Peyer's patch (tissue), 4 donors: ENCODE results near the gene TMEM222. TPM values are rescaled to one million over a fixed set of nuclear protein-coding genes. Genes with fewer than 3 reads are reported as not detected.

Experiments used
- DNase-seq, 3 donors: peaks; one replicate each; pipeline ENCODE4 v3.0.0-alpha.2; 2017 to 2019
- H3K27ac ChIP-seq, 4 donors: fragments of 200-600 bp; sonication (generic); one replicate each; pipeline ENCODE4 v1.5.1; 2016 to 2019
- H3K27me3 ChIP-seq, 2 donors: fragments of 200-600 bp; sonication (generic); one replicate each; pipeline ENCODE4 v1.5.1; 2019
- H3K36me3 ChIP-seq, 3 donors: fragments of 200-600 bp; sonication (generic); one replicate each; pipeline ENCODE4 v1.5.1; 2016 to 2019
- H3K4me1 ChIP-seq, 4 donors: fragments of 200-600 bp; sonication (generic); one replicate each; pipeline ENCODE4 v1.5.1; 2016 to 2019
- H3K4me3 ChIP-seq, 4 donors: fragments of 200-600 bp; sonication (generic); 1 replicate in 3 of 4; 2 replicates in 1 of 4; pipeline ENCODE4 v1.5.1; 2016 to 2019; ENCODE audit warnings: mild to moderate bottlenecking in 1 of 4
- H3K9me3 ChIP-seq, 4 donors: fragments of 200-600 bp; sonication (generic); one replicate each; pipeline ENCODE4 v1.5.1; 2016 to 2019; ENCODE audit warnings: mild to moderate bottlenecking in 1 of 4
- CTCF ChIP-seq, 6 experiments: fragments of 450-650 bp in 4 of 6; fragments of 200-600 bp in 2 of 6; sonication (generic) in 1 of 6; IDR thresholded peaks; one replicate each; pipeline ENCODE4 v1.5.1; 2017 to 2019; ENCODE audit warnings: antibody characterized with exemption in 6 of 6, mild to moderate bottlenecking in 3 of 6, moderate library complexity in 1 of 6
- POLR2A ChIP-seq, 2 donors: fragments of 450-650 bp; IDR thresholded peaks; one replicate each; pipeline ENCODE4 v1.5.1; 2017; ENCODE audit warnings: antibody characterized with exemption in 2 of 2, mild to moderate bottlenecking in 2 of 2, moderate library complexity in 2 of 2
- total RNA-seq, 4 donors: library from RNA; depleted of rRNA; stranded (reverse); fragments of >200 nt; gene quantifications; one replicate each; pipeline ENCODE4 v1.1.0, GENCODE V29; 2016

The TMEM222 gene
- total RNA-seq, 4 donors from 2014 or later = 9.9 to 30.8 (median 25.4) TPM

GRCh38 chr1:27314737-27315136 is 7.2 kb upstream of the TMEM222 start:
- Histone ChIP-seq H3K36me3 (no peaks in the 10 kb centered on the region), H3K9me3 (no peaks in the 10 kb centered on the region), H3K27ac (no peak overlapping the region), H3K27me3 (no peaks in the 10 kb centered on the region), H3K4me3 (no peak overlapping the region), H3K4me1 (no peaks in the 10 kb centered on the region)
- no peak for DNase-seq
- TF ChIP-seq CTCF (IDR thresholded peaks at IDR 0.05) (no peak), POLR2A (IDR thresholded peaks at IDR 0.05) (no peak)

- Histone ChIP-seq H3K27me3 (no peaks in the 10 kb centered on the region), H3K4me1 (no peaks in the 10 kb centered on the region), H3K4me3 (no peak overlapping the region), H3K9me3 (no peaks in the 10 kb centered on the region), H3K36me3 (no peaks in the 10 kb centered on the region), H3K27ac (no peak overlapping the region)
- DNase-seq = no peak
- TF ChIP-seq POLR2A (IDR thresholded peaks at IDR 0.05) (no peak), CTCF (IDR thresholded peaks at IDR 0.05) (no peak)
Measured at GRCh38 chr1:27316860-27317259, 5.1 kb upstream of the TMEM222 start.

- Histone ChIP-seq H3K36me3 (no peaks in the 10 kb centered on the region), H3K4me1 (peaks cover 0 to 4% (median 1%) of the 10 kb centered on the region in 4 donors), H3K27ac (no peak overlapping the region), H3K4me3 (no peak overlapping the region), H3K9me3 (no peaks in the 10 kb centered on the region), H3K27me3 (no peaks in the 10 kb centered on the region)
- no peak for DNase-seq
- TF ChIP-seq CTCF (IDR thresholded peaks at IDR 0.05) (no peak), POLR2A (IDR thresholded peaks at IDR 0.05) (no peak)
Measured at GRCh38 chr1:27318136-27318535, 3.8 kb upstream of the TMEM222 start.

GRCh38 chr1:27318596-27318995 is 3.4 kb upstream of the TMEM222 start:
- Histone ChIP-seq H3K36me3 (no peaks in the 10 kb centered on the region), H3K27ac (no peak overlapping the region), H3K4me3 (no peak overlapping the region), H3K27me3 (no peaks in the 10 kb centered on the region), H3K9me3 (no peaks in the 10 kb centered on the region), H3K4me1 (peaks cover 0 to 8% (median 3%) of the 10 kb centered on the region in 4 donors)
- TF ChIP-seq CTCF (IDR thresholded peaks at IDR 0.05) = no peak
- no peak for TF ChIP-seq POLR2A (IDR thresholded peaks at IDR 0.05)
- no peak for DNase-seq

- H3K4me1 ChIP-seq = peaks cover 0 to 19% (median 5%) of the 10 kb centered on the region in 4 donors
- TF ChIP-seq POLR2A (IDR thresholded peaks at IDR 0.05) = no peak
- TF ChIP-seq CTCF (IDR thresholded peaks at IDR 0.05) = no peak
- DNase-seq = no peak
Measured at GRCh38 chr1:27322569-27323240, 742 bp downstream of the TMEM222 start.

More at GRCh38 chr1:27322569-27323240, 742 bp downstream of the TMEM222 start:
- Histone ChIP-seq H3K27ac (peak overlapping the region; percentile 85 to 92 (median 90)), H3K36me3 (peaks cover 0 to 20% (median 0%) of the 10 kb centered on the region in 3 donors), H3K9me3 (no peaks in the 10 kb centered on the region), H3K27me3 (no peaks in the 10 kb centered on the region), H3K4me3 (peak overlapping the region; percentile 74 to 98 (median 95))
